DMS53 treated with DMSO at 0.1 percent for 48 hours (cell line): ENCODE results near the gene TMED1.

Experiments used
- DNase-seq: peaks from one replicate; lab custom pipeline; 2025; ENCODE audit not compliant: unreplicated experiment; lab: John Stamatoyannopoulos, UW

TMED1 gene

DNA sequence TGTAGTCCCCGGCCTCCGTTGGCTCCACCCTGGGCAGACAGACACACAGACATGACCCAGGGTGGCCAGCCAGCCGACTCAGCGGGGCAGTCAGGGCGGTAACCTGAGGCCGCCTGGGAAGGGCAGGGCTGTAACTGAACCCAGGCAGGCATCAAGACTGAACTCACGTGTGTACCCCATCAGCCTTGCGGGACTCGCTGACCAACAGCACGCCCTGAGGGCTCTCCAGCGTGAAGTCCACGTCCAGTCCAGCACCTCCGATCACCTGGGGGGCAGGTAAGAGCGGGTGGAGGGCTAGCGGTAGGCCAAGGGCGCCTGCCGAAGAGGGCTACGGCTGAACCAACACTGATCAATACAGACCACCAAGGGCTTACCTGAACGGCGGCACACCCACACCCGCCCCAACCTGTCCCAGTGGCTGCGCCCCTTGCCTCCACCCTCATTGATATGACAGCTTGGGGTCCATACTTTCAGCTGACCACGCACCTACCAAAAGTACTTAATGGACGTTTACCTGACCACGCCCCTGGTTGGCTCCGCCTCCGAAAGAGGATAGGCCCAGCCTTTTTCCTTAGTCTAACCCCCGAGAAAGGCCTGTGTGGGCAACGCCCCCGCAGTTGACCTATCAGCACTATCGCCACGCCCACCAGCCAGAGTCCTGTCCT is 791 bp downstream of the TMED1 start:
- DNase-seq: no peak

DNA sequence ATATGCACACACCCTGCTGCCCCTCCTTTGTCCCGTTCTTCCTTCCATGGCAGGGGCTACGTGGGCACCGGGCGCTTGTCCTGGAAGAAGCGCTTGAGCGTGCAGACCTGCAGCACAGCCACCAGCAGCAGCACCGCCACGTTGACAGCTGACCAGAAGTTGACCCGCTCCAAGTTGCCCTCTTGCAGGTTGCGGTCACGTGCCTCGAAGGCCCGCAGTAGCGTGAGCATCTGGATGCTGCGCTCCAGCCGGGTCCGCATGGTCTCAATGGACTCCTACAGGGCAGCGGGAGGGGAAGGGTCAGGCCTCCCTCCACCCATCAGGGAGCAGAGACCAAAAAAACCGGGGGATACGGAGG is 3.1 kb downstream of the TMED1 start:
- DNase-seq: no peak

DNA sequence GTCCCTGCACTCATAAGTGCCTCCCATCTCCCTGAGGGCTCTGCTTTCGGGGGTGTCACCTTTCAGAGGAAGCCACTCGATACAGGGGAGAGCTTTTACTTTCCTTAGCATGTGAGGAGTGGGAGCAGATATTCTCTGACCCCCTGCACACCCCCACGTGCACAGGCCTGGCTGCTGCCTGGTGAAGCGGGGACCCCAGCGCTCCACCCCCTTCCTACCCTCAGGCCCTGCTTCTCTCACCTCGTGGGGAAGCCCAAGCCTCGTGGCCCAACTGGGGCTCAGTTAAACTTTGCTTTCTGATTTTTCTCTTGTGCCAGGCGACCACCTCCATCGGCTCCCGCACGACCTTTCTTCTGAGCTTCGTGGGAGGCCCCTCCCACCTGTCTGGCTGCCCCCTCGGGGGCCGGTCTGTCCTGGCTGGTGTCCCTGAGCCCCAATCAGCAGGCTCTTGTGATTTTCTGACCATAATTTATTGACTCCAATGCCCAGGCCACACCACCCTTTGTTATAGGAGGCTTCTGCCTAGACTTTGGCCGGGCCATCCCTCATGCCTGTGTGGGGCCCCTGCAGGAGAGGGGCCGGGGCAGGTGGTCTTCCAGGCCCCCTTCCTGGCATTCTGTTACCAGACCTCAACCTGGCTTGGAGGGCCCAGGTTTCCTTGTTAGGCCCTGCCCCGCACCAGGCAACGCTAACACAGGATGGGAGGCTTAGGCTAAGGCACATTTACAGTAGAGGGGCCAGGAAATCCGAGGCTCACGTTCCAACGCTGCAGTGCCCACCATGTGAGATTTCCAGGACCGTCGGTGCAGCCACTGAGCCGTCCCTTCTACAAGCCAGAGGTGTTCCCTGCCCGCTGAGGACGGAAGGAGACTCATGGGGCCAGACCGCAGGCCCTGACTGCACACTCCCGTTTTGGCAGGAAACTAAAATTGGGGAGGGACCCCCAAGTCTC is 3.7 kb downstream of the TMED1 start:
- no peak for DNase-seq

DNA sequence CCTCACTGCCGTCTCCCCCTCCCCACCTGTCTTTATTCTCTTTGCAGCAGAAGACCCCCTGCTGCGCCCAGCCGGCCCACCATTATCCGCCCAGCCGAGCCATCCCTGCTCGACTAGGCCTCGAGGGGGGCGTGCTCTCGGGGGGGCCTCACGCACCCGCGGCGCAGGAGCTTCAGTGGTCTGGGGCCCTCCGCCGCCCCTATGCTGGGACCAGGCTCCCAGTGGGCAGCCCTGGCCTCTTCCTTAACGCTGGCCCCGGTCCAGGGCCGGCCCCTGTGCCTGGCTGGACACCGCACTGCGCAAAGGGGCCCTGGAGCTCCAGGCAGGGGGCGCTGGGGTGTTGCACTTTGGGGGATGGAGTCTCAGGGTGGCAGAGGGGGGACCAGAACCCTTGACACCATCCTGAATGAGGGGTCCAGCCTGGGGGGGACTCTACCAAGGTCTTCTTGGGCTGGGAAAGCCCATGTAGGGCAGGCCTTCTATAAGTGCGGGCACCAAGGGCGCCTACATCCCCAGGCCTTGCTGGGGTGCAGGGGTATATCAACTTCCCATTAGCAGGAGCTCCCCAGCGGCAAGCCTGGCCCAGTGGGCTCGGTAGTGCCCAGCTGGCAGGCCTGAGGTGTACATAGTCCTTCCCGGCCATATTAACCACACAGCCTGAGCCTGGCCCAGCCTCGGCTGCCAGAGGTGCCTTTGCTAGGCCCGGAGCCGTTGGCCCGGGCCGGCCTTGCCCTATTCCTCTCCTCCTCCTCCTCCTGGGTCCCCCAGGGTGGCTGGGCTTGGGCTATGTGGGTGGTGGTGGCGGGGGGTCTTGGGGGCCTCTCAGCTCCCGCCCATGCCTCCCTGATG is 4.9 kb downstream of the TMED1 start:
- no peak for DNase-seq

DNA sequence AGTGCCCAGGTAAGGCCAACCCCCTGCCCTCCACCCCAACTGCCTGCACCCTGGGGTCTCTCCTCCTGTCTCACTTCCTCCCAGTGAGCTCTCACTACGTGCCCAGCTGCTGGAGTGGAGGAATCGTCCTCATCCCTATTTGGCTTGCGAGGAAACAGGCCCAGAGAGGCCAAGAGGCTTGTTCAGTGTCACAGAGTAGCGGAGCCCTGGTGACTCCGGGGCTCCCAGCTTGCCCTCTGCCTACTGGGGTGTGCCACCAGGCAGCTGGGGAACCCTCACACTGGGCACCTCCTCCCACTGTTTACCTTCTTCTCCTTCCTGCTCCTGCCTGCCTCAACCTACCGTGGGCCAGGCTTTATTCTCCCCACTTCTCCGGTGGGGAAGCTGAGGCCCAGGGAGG is 5.6 kb downstream of the TMED1 start:
- DNase-seq: no peak

DNA sequence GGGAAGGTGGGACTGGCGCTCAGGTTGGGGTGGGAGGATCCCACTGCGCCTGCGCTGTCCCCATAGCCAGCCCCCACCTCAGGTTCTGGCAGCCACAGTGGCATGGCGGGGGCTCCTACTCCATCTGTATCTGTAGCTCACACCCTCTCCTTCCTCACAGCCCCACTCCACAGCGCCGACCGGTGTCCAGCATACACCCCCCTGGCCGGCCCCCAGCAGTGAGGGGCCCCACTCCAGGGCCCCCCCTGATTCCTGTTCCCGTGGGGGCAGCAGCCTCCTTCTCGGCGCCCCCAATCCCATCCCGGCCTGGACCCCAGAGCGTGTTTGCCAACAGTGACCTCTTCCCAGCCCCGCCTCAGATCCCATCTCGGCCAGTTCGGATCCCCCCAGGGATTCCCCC is 6.0 kb downstream of the TMED1 start:
- DNase-seq: no peak

DNA sequence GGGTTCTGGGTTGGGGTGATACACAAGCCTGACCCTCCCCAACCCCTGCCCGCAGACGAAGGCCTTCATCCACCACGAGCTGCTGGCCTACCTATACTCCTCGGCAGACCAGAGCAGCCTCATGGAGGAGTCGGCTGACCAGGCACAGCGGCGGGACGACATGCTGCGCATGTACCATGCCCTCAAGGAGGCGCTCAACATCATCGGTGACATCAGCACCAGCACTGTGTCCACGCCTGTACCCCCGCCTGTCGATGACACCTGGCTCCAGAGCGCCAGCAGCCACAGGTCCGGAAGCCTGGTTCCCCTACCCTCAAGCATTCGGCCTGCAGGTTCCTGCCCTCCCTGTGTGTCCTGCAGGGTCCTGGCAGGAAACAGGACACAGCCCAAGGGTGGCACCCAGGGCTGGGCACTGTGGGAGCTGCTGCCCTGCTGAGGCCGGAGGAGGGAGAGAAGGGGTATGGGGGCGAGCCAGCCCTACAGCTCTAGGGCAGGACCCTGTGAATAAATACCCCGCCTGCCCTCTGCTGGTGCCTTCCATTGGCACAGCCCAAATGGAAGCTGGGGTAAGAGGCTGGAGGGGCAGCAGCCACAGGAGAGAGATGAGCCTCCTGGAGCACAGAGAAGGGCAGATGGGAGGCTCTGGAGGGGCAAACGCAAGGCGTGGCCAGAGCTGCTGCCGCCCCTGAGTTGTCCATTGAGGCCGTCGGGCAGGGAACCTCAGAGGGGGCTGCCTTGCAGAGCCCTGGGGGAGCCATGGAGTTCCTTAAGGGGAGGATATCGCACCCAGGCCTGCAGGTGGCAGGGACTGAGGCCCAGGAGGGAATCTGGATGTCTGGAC is 6.8 kb downstream of the TMED1 start:
- DNase-seq: no peak

DNA sequence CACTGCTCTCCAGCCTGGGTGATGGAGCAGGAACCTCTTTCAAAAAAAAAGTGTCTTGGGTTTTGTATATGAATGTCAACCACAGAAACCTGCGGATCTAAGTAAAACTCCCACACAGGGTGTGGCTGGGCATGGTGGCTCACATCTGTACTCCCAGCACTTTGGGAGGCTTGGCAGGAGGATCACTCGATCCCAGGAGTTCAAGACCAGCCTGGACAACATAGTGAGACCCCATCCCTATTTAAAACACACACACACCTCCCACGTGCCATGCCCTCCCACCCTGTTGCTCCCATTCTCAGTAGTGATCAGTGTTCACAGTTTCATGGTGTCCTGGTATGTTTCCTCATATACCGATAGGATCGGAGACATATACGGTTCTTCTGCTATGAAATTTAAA is 9.2 kb downstream of the TMED1 start:
- no peak for DNase-seq

DNA sequence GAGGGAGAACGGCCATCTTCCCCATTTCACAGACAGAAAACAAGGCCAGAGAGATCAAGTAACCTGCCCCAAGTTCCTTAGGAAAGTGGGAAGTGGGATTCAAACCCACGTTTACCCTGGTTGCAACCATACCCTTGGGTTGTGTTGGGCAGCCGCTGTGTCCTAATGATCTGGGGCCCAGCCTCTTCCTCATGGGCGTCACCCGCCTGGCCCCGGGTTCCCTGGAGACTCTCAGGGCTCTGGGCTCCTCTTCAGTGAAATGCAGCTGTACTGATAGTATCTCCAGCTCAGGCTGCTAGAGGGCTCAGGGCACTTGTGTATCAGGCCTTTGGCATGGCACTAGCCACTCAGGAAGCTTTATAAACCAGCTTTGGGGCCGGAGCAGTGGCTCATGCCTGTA is 9.8 kb downstream of the TMED1 start:
- no peak for DNase-seq

DNA sequence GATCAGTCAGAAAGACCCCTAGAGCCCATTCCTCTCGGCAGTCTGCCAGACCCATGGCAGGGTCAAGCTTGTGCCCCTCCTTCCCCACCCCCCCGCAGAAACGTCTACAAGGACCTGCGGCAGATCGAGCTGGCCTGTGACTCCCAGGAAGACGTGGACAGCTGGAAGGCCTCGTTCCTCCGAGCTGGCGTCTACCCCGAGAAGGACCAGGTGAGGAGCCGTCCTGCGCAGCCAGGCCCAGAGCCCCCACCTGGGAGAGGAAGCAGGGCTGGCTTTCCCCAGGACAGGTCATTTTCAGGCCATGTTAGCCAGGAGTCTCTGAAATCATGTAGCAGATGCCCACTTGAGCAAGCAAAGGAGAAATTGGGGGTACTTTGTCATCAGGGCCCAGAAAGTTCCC is 12.3 kb downstream of the TMED1 start:
- no peak for DNase-seq

DNA sequence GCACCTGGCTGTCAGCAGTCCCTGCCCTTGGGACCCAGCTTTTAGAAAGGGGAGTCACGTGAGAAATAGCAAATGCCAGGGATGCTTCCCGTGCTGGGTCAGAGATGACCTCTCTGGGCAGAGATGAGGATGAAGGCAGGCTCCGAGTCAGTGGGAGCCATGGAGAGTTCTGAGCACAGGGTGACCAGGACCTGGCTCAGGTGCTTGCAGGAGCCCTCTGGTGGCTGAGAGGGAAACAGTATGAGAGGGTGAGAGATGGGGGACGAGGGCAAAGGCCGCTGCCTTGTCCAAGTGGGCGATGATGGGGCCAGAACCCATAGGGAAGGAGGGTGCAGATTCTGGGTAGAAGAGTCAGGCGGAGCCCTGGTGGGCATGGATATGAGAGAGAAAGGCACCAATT is 15.8 kb downstream of the TMED1 start:
- no peak for DNase-seq

DNA sequence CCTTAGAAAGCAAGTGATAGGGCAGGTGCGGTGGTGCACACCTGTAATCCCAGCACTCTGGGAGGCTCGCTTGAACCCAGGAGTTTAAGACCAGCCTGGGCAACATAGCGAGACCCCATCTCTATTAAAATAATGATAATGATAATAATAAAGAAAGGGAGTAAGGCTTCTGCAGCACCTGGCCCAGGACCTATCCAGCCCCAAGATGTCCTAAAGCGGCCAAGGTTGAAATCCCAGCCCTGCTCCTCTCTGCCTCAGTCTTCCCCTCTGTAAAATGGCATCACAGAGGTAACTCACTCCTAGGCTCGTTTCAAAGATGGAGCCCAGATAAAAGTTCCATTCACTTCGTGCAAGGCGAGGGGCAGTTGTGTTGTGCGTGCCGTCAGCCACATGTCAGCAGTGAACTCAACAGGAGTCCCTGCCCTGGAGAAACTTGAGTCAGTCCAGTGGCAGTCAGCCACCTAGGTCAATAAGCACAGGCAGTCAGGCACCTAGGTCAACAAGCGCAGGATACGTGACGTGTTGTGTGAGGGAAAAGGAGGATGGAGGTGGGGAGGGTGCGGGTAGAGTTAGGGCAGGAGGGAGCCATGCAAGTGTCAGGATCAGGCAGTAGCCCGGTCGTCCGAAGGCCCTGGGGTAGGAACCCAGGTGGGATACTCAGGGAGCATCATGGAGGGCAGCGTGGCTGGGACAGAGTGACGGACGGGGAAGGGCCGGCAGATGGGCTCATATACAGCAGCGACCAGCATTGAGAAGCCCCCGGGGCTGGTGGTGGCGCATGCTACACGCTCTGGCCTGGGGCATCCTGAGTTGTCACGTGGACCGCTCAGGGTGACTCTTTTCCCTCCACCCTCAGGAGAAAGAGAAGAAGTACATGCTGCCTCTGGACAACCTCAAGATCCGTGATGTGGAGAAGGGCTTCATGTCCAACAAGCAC is 16.6 kb downstream of the TMED1 start:
- no peak for DNase-seq

DNA sequence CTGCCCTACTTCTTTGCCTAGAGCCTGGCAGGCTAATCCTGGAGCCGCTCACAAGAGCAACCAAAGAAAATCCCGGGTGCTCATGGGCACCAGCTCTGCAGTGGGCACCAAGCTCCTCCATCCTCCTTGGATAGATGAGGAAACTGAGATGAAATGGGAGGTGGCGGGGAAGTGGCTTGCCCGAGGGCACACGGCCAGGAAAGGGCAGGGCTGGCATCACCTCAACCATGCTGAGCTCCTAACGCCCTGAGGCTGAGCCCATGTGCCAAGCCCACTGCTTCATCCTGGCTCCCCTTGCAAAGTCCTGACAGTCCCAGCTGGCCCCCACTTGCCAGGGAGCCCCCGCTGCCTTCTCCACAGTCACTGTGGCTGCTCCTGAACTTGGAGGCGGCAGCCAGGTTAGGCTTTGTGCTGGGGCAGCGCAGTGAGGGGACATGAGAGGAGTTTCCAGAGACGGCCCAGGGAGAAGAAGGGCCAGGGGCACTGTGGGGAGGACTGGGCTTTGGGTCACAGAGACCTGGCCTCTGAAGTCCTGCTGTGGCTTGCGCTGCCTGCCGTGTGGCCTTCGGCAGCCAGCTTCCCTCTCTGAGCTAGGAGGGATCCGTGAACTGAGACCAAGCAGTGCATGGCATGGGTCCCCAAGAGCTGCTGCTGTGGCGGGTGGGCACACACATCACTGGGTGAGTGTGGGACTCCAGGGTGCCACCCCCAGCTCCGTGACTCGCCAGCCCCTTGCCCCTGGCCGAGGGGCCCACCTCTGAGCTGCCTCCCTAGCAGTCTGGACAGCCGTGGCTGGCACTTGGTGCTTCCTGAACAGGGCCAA is 17.5 kb downstream of the TMED1 start:
- no peak for DNase-seq

DNA sequence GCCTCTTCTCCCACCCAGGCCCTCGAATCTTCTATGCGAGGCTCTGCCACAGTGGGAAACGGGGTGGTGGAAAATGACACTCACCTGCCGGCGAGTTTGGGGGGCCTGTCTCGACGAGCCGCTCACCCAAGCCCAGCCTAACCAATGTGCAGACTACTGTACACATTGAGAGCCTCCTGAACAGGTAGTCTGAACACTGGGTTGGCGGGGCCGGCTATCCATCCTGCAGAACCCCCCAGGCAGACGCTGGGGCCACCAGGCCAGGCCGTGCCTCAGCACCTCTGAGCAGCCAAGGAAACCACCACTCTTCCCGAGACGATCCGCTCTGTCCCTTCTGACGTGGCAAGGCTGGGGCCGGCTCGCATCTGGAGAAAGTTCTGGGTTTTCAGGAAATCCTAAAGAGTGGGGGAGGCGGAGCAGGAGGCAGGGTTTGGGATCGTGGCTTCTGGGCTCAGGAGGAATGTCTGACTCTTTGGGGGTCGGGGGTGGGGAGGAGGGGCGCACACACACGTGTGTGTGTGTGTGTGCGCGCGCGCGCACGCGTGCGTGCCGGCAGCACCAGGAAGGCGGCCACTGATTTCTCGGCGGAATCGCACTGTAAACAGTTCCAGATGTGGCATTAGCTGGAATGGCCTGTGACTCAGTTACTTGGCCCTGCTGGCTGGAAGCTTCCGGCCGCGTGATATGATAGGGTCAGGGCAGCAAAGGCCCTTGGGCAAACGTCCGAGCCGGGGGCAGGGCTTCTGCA is 18.5 kb downstream of the TMED1 start:
- no peak for DNase-seq

DNA sequence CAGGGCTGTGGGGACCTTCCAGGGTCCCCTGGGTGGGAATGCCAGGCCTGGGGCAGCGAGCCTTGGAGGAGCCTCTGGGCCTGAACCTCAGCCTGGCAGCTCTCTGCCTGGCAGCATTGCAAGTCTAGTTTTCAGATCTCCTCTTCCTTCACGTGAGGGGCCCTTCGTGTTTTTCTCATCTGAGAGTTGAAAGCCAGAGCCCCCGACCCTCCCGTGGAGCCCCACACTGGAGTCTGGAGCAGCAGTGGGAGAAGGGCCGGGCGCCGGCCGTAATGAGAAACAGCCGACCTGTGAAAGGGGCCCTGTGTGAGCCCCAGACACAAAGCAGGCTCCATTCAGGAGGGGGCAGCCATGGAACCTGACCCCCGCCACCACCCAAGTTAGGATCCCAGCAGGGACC is 19.3 kb downstream of the TMED1 start:
- DNase-seq: no peak

DNA sequence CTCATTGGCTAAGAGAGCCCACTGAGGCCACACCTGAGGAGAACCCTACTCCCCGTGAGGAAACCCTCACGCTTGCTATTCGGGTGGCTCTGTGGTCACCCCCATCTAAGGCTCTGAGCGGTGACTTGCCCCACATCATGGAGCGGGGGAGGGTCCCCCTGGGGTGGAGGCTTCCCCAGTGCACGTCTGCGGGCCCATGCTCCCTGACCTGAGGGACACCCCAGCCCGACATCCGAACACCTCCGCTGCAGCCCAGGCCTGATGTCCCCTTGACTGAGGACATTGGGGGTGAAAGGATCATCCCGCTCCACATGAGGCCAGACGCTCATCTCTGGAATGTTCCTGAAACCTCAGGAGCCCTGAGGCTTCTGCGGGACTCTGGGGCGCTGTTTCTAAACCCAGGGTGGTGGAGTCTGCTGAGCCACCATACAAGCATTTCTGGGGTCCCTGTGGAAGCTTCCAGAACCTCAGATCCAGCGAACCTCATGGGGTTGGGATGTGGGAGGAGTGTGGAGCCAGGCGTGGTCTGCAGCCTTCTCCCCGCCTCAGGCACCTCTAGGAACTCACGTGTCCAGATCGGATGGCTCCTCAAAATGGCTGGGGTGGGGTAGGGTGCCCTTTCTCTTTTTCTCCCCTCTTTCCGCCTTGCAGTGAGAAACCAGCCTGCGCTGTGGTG is 19.9 kb downstream of the TMED1 start:
- DNase-seq: no peak

DNA sequence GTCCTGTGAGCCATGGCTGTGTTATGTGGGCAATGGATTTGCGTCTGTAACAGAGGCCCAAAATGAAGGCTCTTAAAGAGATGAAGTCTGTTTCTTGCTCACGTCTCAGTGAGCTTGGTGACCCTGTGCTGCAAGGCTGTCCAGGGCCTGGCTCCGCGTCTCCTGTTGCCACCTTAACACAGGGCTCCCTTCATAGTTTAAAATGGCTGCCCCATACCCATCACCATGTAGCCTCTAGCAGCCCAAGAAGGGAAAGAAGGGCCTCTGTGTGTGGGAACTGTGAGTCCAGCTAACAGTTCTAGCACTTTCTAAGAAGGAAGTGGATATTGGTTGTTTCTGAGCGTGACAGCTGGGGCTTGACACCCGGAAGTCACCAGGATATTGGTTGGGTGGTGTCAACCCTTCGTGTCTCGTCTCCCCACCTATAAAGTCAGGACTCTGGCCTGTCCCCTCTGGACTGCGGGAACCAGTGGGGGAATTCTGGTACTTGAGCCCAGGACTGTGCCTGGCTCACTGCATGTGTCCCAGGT is 20.9 kb downstream of the TMED1 start:
- no peak for DNase-seq
